HEK293T (cell line): ENCODE results near the gene CCDC88A.

Source experiments
- CTCF ChIA-PET: fragments of 350-600 bp; formaldehyde crosslinking; extraction: SDS; loops from one replicate; lab custom pipeline; 2021; ENCODE audit warnings: antibody characterized with exemption, inconsistent platforms; lab: Yijun Ruan, JAX
- POLR2A ChIA-PET: fragments of 350-600 bp; formaldehyde crosslinking; extraction: SDS; loops from one replicate; lab custom pipeline; 2020; ENCODE audit warnings: antibody characterized with exemption, inconsistent platforms; lab: Yijun Ruan, JAX
- DNase-seq: peaks from one replicate; pipeline ENCODE4 v3.0.0; 2012; ENCODE audit warnings: mixed read lengths; ENCODE audit errors: extremely low spot score
- ARNT ChIP-seq: fragments of 450-650 bp; IDR thresholded peaks from 2 replicates; pipeline ENCODE4 v1.6.1; 2017; ENCODE audit warnings: mild to moderate bottlenecking
- BHLHE40 ChIP-seq: fragments of 450-650 bp; IDR thresholded peaks from 2 replicates; pipeline ENCODE4 v1.6.1; 2016; ENCODE audit warnings: mild to moderate bottlenecking, moderate library complexity, borderline replicate concordance
- CTBP1 ChIP-seq: fragments of 450-650 bp; IDR thresholded peaks from 2 replicates; pipeline ENCODE4 v1.6.1; 2016; ENCODE audit warnings: borderline replicate concordance
- ELF4 ChIP-seq: fragments of 450-650 bp; IDR thresholded peaks from 2 replicates; pipeline ENCODE4 v1.6.1; 2017; ENCODE audit warnings: antibody characterized with exemption
- FOXA1 ChIP-seq: fragments of 450-650 bp; IDR thresholded peaks from 2 replicates; pipeline ENCODE4 v1.6.1; 2016; ENCODE audit warnings: mild to moderate bottlenecking
- FOXK2 ChIP-seq: fragments of 450-650 bp; IDR thresholded peaks from 2 replicates; pipeline ENCODE4 v1.6.1; 2016; ENCODE audit warnings: mild to moderate bottlenecking
- FOXM1 ChIP-seq: fragments of 450-650 bp; IDR thresholded peaks from 2 replicates; pipeline ENCODE4 v1.6.1; 2017; ENCODE audit warnings: mild to moderate bottlenecking, borderline replicate concordance
- HDGF ChIP-seq: fragments of 450-650 bp; IDR thresholded peaks from 2 replicates; pipeline ENCODE4 v1.6.1; 2017; ENCODE audit warnings: antibody characterized with exemption, borderline replicate concordance
- L3MBTL2 ChIP-seq: fragments of 450-650 bp; conservative IDR thresholded peaks from 2 replicates; pipeline ENCODE4 v1.6.1; 2016; ENCODE audit warnings: mild to moderate bottlenecking
- LEF1 ChIP-seq: fragments of 450-650 bp; IDR thresholded peaks from 2 replicates; pipeline ENCODE4 v1.6.1; 2017; ENCODE audit warnings: mild to moderate bottlenecking, borderline replicate concordance
- NFRKB ChIP-seq: fragments of 450-650 bp; IDR thresholded peaks from 2 replicates; pipeline ENCODE4 v1.6.1; 2016; ENCODE audit warnings: mild to moderate bottlenecking, moderate library complexity
- PKNOX1 ChIP-seq: fragments of 450-650 bp; IDR thresholded peaks from 2 replicates; pipeline ENCODE4 v1.6.1; 2016
- SP1 ChIP-seq: fragments of 450-650 bp; IDR thresholded peaks from 2 replicates; pipeline ENCODE4 v1.6.1; 2017
- SUZ12 ChIP-seq: fragments of 450-650 bp; IDR thresholded peaks from 2 replicates; pipeline ENCODE4 v1.6.1; 2016; ENCODE audit warnings: mild to moderate bottlenecking
- TARDBP ChIP-seq: fragments of 450-650 bp; IDR thresholded peaks from 2 replicates; pipeline ENCODE4 v1.6.1; 2016
- ZNF384 ChIP-seq: fragments of 450-650 bp; IDR thresholded peaks from 2 replicates; pipeline ENCODE4 v1.6.1; 2016

Gene CCDC88A

GRCh38 chr2:55405116-55405515 is 14.5 kb downstream of the CCDC88A start:
- no peak for DNase-seq
- POLR2A ChIA-PET = interaction anchor here (0.6 kb wide), 1 partner anchor 95 kb away, joined by 3 read pairs; no protein-coding TSS in a partner anchor
- TF ChIP-seq L3MBTL2 (no peak), ARNT (no peak), NFRKB (no peak), SUZ12 (no peak), HDGF (no peak), PKNOX1 (no peak), FOXM1 (no peak), ZNF384 (no peak), BHLHE40 (no peak), ELF4 (no peak), SP1 (no peak), LEF1 (no peak), TARDBP (no peak), FOXK2 (no peak), FOXA1 (no peak), CTBP1 (no peak)
- CTCF ChIA-PET = no interaction called here

- no peak for DNase-seq
- no peak for TF ChIP-seq FOXA1
- TF ChIP-seq PKNOX1 = no peak
- TF ChIP-seq LEF1 = no peak
- TF ChIP-seq ARNT = no peak
- TF ChIP-seq SUZ12 = no peak
- no peak for TF ChIP-seq ELF4
- TF ChIP-seq NFRKB = no peak
- no peak for TF ChIP-seq FOXK2
- no peak for TF ChIP-seq TARDBP
- no peak for TF ChIP-seq CTBP1
- no peak for TF ChIP-seq BHLHE40
- no peak for TF ChIP-seq FOXM1
- TF ChIP-seq SP1 = no peak
- TF ChIP-seq HDGF = no peak
- TF ChIP-seq L3MBTL2 = no peak
- TF ChIP-seq ZNF384 = no peak
- ChIA-PET CTCF (no interaction called here), POLR2A (no interaction called here)
Observed at GRCh38 chr2:55403256-55403998, 16.2 kb downstream of the CCDC88A start.

- POLR2A ChIA-PET = no interaction called here
- TF ChIP-seq LEF1 (no peak), PKNOX1 (no peak), ARNT (no peak), FOXA1 (no peak), TARDBP (no peak), SP1 (no peak), ZNF384 (no peak), BHLHE40 (no peak)
- CTCF ChIA-PET = no interaction called here
- no peak for DNase-seq
Observed at GRCh38 chr2:55401124-55401523, 18.5 kb downstream of the CCDC88A start.

DNA sequence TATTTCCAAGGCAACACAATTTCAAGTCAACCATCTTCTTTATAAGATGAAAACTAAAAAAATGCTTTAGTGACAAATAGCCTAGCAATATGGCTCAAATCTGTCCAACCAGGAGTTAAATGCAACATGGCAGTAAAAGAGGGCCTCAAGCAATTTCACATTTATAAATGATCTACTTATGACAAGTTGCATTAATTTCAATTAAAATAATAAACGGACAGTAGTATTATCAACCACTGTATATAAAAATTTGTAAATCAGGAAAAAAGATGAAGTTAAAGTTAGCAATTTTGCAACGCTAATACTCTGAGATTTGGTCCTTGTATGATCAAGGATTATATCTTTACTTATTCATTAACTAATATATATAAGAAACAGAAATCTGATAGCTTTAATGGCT is 19.3 kb downstream of the CCDC88A start:
- ChIA-PET CTCF (no interaction called here), POLR2A (no interaction called here)
- TF ChIP-seq CTBP1 (no peak), LEF1 (no peak), ELF4 (no peak), ARNT (no peak), SP1 (no peak)
- no peak for DNase-seq

DNA sequence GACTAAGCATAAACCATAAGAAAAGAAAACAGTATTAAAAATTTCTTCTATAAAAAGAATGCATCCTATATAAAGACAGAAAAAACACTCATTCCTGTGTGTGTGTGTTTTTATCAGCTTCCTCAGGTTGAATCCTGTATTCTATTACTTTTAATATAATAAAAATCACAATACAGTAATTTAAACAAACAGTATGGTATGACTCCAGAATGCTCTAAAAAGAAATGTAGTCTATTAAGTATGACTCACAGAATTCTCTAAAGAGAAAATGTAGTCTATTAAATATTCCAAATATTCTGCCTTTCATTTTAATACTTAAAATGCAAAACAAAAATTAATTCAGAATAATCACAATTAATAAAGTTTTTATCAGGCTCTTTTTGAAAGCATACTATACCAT is 19.8 kb downstream of the CCDC88A start:
- TF ChIP-seq NFRKB = no peak
- no peak for TF ChIP-seq CTBP1
- TF ChIP-seq SUZ12 = no peak
- TF ChIP-seq FOXM1 = no peak
- no peak for TF ChIP-seq LEF1
- no peak for TF ChIP-seq BHLHE40
- no peak for TF ChIP-seq SP1
- no peak for TF ChIP-seq TARDBP
- TF ChIP-seq FOXK2 = no peak
- no peak for TF ChIP-seq ZNF384
- no peak for TF ChIP-seq ARNT
- no peak for TF ChIP-seq FOXA1
- TF ChIP-seq L3MBTL2 = no peak
- TF ChIP-seq HDGF = no peak
- TF ChIP-seq ELF4 = no peak
- no peak for TF ChIP-seq PKNOX1
- POLR2A ChIA-PET = no interaction called here
- CTCF ChIA-PET = no interaction called here
- no peak for DNase-seq
